Fibroblast of lung (primary cell): Measurements from ENCODE around the gene MYMK. TPM values are rescaled to one million over a fixed set of nuclear protein-coding genes. Genes with fewer than 3 reads are reported as not detected.

Experiments
- DNase-seq, 2 donors: peaks; one replicate each; pipeline versions ENCODE4 v3.0.0 to v3.0.0-alpha.2; 2010; ENCODE audit warnings: low read depth in 2 of 2
- H2AFZ ChIP-seq: 2 replicates; pipeline ENCODE4 v1.5.1; 2012; ENCODE audit warnings: low read length, control low read depth, inconsistent platforms
- H3K27ac ChIP-seq: 2 replicates; pipeline ENCODE4 v1.5.1; 2011; ENCODE audit warnings: low read length, control low read depth; ENCODE audit not compliant: insufficient read depth
- H3K27me3 ChIP-seq: 2 replicates; pipeline ENCODE4 v1.5.1; 2011; ENCODE audit warnings: mild to moderate bottlenecking, low read length; ENCODE audit not compliant: control insufficient read depth, insufficient read depth
- H3K36me3 ChIP-seq: 2 replicates; pipeline ENCODE4 v1.5.1; 2011; ENCODE audit warnings: low read length; ENCODE audit not compliant: control insufficient read depth, insufficient read depth
- H3K4me1 ChIP-seq: 2 replicates; pipeline ENCODE4 v1.5.1; 2011; ENCODE audit warnings: low read length; ENCODE audit not compliant: control insufficient read depth, insufficient read depth; ENCODE audit errors: extremely low read depth
- H3K4me2 ChIP-seq: 2 replicates; pipeline ENCODE4 v1.5.1; 2011; ENCODE audit warnings: low read length, control low read depth; ENCODE audit not compliant: insufficient read depth; ENCODE audit errors: extremely low read depth
- H3K4me3 ChIP-seq, 4 experiments: fragments of 200-600 bp in 1 of 4; sonication (generic) in 1 of 4; replicated peaks in 1 of 4; 2 replicates each; pipeline ENCODE4 v1.5.1; 2011 to 2016; ENCODE audit warnings: low read length in 4 of 4, low read depth in 3 of 4, mild to moderate bottlenecking in 3 of 4, control low read depth in 2 of 4, inconsistent platforms in 1 of 4, mixed read lengths in 1 of 4; ENCODE audit not compliant: insufficient read depth in 1 of 4; ENCODE audit errors: control extremely low read depth in 1 of 4
- H3K79me2 ChIP-seq: 2 replicates; pipeline ENCODE4 v1.5.1; 2012; ENCODE audit warnings: mild to moderate bottlenecking, low read length, inconsistent platforms; ENCODE audit not compliant: control insufficient read depth, insufficient read depth
- H3K9ac ChIP-seq: 2 replicates; pipeline ENCODE4 v1.5.1; 2011; ENCODE audit warnings: mild to moderate bottlenecking, low read length, control low read depth; ENCODE audit not compliant: insufficient read depth
- H3K9me3 ChIP-seq: 2 replicates; pipeline ENCODE4 v1.5.1; 2012; ENCODE audit warnings: low read depth, low read length; ENCODE audit not compliant: control insufficient read depth, insufficient read depth
- H4K20me1 ChIP-seq: 2 replicates; pipeline ENCODE4 v1.5.1; 2011; ENCODE audit warnings: low read length; ENCODE audit not compliant: control insufficient read depth, insufficient read depth; ENCODE audit errors: extremely low read depth
- EZH2 ChIP-seq: IDR thresholded peaks from 2 replicates; pipeline ENCODE4 v1.5.1; 2012; ENCODE audit warnings: low read length, control low read depth, mild to moderate bottlenecking; ENCODE audit errors: missing control alignments
- polyA plus RNA-seq, 2 donors: library from polyadenylated mRNA; depleted of rRNA in 1 of 2; stranded (reverse) in 1 of 2; unstranded in 1 of 2; fragments of >200 nt; gene quantifications; 2 replicates each; pipeline ENCODE4 v1.2.1, GENCODE V29; 2011 to 2012; ENCODE audit warnings: missing spikeins in 1 of 2
- total RNA-seq: library from RNA; depleted of rRNA; stranded (reverse); fragments of >200 nt; gene quantifications from 2 replicates; pipeline ENCODE4 v1.2.1, GENCODE V29; 2014
- TF ChIP-seq, protein P1 (sequence below), 2 donors: IDR thresholded peaks in 1 of 2; conservative IDR thresholded peaks in 1 of 2; 1 replicate in 1 of 2; 2 replicates in 1 of 2; pipeline ENCODE4 v1.5.1; 2011 to 2012; ENCODE audit warnings: low read length in 2 of 2, control low read depth in 1 of 2, inconsistent platforms in 1 of 2, low read depth in 1 of 2, mild to moderate bottlenecking in 1 of 2

The MYMK gene
- total and polyA plus RNA-seq, 2 donors (not counting 1 experiment from before 2014, with no cell fraction given) = not detected

DNA sequence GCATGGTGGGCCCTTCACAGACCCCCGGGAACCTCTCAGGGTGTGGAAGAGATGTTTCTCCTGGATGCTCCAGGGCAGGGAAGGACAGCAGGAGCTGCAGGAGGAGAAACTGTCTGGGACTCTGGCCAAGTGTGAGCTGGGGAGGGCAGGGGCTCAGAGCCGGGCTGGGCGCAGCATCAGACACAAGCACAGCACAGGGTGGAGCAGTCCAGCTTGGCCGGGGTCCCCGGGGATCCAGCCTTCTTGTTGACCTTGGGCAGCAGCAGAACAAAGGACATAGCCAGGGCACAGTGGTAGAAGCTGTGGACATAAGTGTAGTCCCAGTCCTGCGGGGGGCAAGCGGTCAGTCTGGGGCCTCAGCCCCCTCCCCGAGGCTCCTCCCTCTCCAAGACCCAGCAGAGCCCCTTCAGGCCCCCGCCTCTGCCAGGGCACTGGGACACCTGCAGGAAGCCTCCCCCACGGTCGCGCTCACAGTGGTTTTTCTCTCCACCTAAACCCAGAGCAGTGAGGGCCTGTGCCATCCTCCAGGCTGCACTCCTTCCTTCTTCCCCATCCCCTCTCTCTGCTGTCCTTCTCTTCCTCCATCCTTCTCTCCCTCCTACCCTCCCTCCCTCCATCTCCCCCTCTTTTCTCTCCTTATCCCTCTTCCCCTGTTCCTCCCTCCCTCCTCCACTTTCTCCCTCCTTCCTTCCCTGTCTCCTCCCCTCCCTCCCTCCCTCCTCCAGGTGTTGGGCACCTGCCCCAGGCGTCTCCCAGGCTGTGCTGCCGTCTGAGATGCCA lies 10.1 kb downstream of the MYMK start:
- no peak overlapping the region for H3K4me3 ChIP-seq
- H3K79me2 ChIP-seq = no peaks in the 10 kb centered on the region
- peak; percentile 35 for TF ChIP-seq EZH2
- TF ChIP-seq, protein P1, sequence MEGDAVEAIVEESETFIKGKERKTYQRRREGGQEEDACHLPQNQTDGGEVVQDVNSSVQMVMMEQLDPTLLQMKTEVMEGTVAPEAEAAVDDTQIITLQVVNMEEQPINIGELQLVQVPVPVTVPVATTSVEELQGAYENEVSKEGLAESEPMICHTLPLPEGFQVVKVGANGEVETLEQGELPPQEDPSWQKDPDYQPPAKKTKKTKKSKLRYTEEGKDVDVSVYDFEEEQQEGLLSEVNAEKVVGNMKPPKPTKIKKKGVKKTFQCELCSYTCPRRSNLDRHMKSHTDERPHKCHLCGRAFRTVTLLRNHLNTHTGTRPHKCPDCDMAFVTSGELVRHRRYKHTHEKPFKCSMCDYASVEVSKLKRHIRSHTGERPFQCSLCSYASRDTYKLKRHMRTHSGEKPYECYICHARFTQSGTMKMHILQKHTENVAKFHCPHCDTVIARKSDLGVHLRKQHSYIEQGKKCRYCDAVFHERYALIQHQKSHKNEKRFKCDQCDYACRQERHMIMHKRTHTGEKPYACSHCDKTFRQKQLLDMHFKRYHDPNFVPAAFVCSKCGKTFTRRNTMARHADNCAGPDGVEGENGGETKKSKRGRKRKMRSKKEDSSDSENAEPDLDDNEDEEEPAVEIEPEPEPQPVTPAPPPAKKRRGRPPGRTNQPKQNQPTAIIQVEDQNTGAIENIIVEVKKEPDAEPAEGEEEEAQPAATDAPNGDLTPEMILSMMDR (conservative IDR thresholded peaks at IDR 0.05 in 1 of 2, IDR thresholded peaks at IDR 0.05 in 1 of 2; ENCODE audit: low read depth in 1 of 2, low read length in 2 of 2) = no peak
- peaks cover 7% of the 10 kb centered on the region for H3K27me3 ChIP-seq
- H3K36me3 ChIP-seq = no peaks in the 10 kb centered on the region
- no peak overlapping the region for H3K27ac ChIP-seq
- H3K9ac ChIP-seq = no peak overlapping the region
- no peaks in the 10 kb centered on the region for H4K20me1 ChIP-seq
- H3K4me2 ChIP-seq = no peak overlapping the region
- H2AFZ ChIP-seq = no peak overlapping the region
- DNase-seq = no peak
- H3K4me1 ChIP-seq = no peaks in the 10 kb centered on the region
- peaks cover 3% of the 10 kb centered on the region for H3K9me3 ChIP-seq

DNA sequence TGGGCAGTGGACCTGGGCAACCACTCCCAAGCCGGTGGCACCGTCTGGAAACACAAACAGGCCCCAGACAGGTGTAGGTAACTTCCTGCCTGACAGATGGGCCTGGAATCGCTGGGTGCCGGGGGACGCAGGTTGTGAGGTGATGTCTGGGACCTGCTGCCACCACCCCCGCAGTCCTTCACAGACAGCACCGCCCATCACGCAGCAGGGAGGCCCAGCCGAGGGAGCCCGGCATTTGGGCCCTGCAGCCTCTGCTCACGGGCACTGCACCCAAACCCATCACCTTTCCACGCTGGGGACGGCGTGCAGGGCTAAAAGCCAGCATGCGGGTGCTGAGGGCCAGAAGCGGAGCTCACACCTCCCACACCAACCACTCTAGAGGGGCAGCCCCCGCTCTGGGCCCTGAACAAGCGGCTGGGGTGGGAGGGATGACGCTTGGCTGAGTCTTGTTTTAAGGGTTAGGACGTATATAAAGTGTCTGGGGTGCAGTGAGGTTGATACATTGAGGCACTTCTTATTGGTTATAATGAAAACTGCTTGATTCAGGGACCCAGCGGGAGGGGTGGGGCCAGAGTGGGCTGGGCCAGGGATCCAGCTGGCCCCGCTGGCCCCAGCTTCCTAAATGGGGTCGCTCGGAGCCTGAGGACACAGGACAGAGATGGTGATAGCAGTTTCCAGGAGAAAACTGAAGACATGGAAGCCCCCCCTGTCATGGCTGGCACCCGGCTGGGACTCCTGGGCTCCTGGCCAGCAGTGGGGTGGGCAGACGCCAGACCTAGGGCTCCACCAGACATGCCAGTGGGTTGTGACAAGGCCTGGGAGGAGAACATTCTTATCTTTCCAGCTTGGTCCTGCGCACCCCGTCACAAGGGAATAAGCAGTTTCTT lies 11.3 kb downstream of the MYMK start:
- no peak for DNase-seq
- H3K9me3 ChIP-seq = peaks cover 3% of the 10 kb centered on the region
- H3K4me3 ChIP-seq = no peak overlapping the region
- TF ChIP-seq, protein P1 (conservative IDR thresholded peaks at IDR 0.05 in 1 of 2, IDR thresholded peaks at IDR 0.05 in 1 of 2; ENCODE audit: low read depth in 1 of 2, low read length in 2 of 2) = no peak
- no peak for TF ChIP-seq EZH2
- H3K4me2 ChIP-seq = no peak overlapping the region
- no peaks in the 10 kb centered on the region for H3K79me2 ChIP-seq
- no peaks in the 10 kb centered on the region for H3K36me3 ChIP-seq
- H3K4me1 ChIP-seq = no peaks in the 10 kb centered on the region
- no peak overlapping the region for H3K27ac ChIP-seq
- H2AFZ ChIP-seq = no peak overlapping the region
- no peaks in the 10 kb centered on the region for H4K20me1 ChIP-seq
- no peak overlapping the region for H3K9ac ChIP-seq
- peaks cover 5% of the 10 kb centered on the region for H3K27me3 ChIP-seq
